HG03520 (cell line): ENCODE measurements around the gene CACNA2D1.

Experiments
- ATAC-seq: cut with Tn5 transposase; IDR thresholded peaks from one replicate; pipeline ENCODE4 v1.9.1; 2021; ENCODE audit warnings: mild to moderate bottlenecking, moderate library complexity; ENCODE audit not compliant: unreplicated experiment

The CACNA2D1 gene

DNA sequence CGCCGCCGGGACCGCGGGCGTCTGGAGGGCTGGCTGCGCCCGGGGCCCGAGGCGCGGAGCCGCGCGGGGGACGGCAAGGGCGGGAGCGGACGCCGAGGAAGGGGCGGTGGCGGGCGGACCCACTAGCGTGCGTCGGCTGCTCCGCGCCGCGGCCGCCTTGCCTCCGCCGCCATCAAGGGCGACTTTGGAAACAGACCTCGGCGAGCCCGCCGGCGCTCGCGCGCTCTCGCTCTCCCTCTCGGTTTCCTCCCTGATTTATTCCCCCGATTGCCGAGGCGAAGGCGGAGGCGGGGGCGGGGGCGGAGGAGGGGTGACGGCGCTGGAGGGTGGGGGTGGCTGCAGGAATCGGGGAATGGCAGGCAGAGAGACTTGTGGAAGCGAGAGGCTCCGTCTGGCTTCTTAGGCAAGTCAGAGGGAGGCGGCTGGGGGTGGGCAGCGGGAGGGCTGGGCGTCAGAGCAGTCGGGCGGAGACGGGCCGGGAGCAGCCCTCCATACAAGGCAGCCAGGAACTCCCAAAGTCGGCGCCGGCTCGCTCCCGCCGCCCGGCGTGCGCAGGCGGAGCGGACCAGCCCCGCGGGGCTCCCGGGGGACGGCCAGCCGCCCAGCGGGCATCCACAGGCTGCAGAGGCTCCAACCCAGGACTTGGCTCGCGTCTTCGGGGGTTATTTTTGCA, at the start of gene CACNA2D1:
TSS of gene CACNA2D1 (minus strand) at position 231 of the 673 bp plus-strand sequence.
- ATAC-seq: no peak

DNA sequence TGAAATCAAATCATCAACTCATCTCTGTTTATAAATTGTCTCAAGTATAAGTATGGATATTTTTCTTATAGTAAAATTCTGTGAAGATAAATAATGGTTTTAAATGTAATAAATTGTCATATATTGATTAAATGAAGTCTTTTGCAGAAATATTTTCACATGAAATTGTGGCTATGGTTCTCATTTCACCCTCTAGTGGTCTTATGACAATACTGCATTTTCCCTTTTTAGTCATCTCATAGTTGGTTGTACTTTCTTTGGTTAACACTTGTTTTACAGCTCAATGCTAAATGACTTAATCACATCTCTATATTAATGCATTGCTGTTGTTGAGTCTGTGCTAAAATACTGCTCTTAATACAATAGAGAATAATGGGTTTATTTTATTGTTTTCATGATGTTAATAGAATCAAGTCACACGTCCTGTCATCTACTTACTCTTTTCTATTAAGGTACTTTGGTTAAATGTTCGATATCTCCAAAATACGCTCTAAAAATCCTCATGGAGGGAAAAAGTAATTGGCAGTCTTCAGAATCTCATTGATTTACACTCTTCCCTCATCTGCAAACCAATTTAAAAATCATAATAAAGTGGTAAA, 38.0 kb upstream of the CACNA2D1 start:
- no peak for ATAC-seq

GRCh38 chr7:82477733-82478515, 34.3 kb upstream of the CACNA2D1 start:
- ATAC-seq: no peak

- ATAC-seq: no peak
Observed at GRCh38 chr7:82472966-82473365, 29.4 kb upstream of the CACNA2D1 start.

DNA sequence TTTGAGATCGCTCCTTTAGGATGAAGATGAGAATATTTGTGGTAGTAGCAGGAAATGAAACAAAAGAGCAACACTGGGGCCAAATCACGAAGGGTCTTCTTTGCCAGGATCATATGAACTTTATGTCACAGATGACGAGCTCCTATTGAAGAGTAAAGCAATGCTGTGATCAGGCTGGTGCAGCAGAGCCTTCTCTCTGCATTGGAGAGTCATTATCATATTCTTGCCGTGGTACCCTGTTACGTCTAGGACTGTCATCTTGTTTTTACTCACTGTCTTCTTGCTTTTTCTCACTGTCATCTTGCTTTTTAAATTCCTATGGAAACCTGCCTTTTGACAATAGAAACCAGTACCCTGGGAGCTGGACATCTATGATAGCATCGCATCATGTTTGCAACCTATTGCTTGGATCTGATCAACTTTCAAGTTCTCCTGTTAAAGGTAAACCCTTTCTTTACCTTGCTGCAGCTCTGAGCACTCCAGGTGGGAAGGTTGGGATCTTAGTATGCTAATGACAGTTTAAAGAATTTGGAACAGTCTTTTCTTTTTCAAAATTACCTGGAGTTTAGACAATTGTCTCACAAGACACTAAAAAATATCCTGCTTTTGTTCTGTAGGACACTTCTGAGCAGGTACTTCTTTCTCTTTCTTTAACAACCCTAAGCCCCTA, 27.9 kb upstream of the CACNA2D1 start:
- ATAC-seq: no peak

DNA sequence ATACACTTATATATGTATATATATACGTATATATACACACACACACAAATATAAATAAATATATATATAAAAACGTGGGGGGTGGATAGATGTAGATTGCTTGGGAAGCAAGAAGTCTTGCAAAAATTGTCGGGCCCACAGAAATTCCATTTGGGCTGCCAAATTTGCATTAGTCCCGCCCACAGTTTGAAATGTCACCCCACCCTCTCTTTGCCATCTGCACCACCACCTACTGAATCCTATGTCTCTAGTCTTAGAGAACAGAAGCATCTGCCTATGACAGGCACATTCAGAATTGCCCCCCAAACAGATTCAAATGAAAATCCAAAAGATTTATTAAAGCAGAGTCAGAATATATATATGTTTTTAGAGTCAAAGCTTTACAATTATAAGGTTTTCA, 25.6 kb upstream of the CACNA2D1 start:
- no peak for ATAC-seq

DNA sequence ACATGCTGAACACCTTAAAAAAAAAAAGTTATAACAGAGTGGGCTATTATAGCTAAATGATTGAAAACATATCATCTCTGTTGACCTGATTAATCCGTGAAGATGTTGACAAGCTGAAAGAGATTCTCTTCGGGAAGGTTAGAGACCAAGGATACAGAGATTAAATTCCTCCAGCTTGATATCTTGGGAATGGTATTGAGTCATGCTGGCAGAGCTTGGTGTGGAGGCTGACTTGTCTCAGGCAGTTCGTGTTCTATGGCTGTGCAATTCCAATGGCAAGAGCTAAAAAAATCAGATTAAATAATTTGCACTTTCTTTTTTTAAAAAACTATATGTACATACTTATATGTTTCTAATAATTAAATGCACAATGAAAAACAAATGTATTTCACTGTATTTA, 24.9 kb upstream of the CACNA2D1 start:
- no peak for ATAC-seq

GRCh38 chr7:82467020-82467419, 23.4 kb upstream of the CACNA2D1 start:
- ATAC-seq: no peak

GRCh38 chr7:82464372-82464771, 20.8 kb upstream of the CACNA2D1 start:
- ATAC-seq: no peak

DNA sequence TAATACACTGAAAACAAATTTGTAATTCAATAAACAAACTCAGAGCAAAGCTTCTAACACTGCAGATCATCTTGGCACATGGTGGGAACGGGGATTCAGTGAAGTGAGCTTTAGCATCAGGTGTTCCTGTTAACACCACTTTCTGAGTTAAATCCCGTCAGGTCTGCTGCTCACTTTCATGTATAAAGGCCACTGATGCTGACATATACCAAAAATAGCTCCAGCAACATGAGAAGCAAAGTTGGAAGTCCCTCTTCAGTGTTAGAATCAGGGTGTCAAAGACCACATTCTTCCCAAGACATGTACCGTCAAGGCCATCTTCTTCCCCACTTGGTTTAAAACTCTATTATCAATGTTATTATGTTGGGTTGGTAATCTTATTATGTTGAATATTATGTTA, 11.7 kb upstream of the CACNA2D1 start:
- ATAC-seq: no peak

- ATAC-seq: no peak
Observed at GRCh38 chr7:82450759-82451158, 7.2 kb upstream of the CACNA2D1 start.

- no peak for ATAC-seq
Observed at GRCh38 chr7:82449910-82450309, 6.3 kb upstream of the CACNA2D1 start.

DNA sequence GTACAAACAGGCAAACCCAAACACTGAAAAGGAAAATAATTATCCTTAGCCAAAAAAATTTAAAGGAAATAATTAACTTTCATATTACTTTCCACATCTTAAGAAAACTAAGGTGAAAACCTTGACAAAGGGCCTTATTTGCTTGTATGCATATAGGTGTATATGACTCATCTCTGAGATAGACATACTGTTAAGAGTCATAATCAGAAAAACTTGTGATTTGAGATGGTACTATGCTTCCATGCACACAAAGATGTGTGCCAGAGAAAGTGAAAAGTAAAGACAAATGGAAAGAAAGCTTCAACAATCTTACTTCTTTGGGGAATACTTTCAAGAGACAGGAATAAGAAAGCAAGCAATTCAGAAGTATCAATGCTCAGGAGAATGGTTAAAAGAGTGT, 3.3 kb upstream of the CACNA2D1 start:
- ATAC-seq: no peak

DNA sequence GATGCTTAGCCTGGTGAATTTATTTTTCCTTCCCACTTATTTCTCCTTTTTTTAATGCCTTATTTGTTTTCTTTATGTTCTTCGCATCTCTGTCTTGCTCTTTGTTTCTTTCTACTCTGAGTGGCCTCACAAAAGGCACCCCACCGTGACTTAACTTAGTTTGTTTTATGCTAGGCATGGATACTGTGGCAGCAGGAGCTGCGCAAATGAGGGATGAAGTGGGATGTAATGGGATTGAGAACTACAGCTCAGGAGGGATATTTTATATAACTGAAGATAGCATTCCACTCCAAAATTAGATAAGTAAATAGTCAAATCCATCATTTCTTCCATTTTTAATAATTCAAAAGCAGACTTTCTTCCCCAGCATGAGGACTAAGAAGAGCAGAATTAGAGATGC, 1.7 kb upstream of the CACNA2D1 start:
- ATAC-seq: no peak

- no peak for ATAC-seq
Observed at GRCh38 chr7:82444220-82444909, 788 bp upstream of the CACNA2D1 start.

- no peak for ATAC-seq
Observed at GRCh38 chr7:82443036-82443546, 486 bp downstream of the CACNA2D1 start.

GRCh38 chr7:82442492-82443035, 1.0 kb downstream of the CACNA2D1 start:
- ATAC-seq: no peak

DNA sequence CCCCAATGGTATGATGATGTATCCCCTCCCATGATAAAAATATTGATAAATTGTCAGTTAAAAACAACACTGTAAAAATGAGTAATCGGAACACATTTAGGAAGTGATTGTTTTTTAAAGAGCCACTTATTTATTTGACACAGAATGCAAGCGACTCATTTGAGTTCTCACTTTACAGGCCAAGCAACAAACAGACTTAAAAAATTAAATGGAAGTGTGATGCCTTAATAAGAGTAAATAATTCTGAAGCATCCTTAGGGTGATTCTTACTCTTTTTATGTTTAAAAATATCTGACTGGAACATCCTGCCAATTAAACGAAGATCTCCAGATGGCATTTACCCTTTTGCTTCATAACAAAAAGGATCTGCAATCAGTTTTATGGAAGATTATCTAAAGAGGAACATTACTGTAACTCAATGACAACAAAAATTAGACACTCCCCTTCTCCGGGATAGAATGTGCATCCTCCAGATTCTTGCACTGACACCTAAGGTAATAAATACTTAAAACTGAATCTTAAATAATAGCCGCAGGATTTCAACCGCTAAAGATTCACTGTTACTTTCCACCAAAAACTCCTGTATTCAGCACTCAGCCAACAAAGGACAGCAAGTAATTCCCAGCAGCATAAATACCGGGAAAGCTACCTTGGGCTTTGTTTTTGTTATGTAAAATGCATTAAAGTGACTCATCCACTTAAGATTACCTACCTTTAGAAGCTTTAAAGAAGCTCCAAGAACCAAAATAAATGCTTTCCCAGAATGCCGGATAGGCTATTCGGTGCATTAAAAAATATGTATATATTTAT, 1.7 kb downstream of the CACNA2D1 start:
- ATAC-seq: no peak

- ATAC-seq: no peak
Observed at GRCh38 chr7:82438521-82438920, 5.1 kb downstream of the CACNA2D1 start.

- no peak for ATAC-seq
Observed at GRCh38 chr7:82435769-82436168, 7.8 kb downstream of the CACNA2D1 start.
